GM10266 (cell line): ENCODE results near the gene VSIG4.
"Not testable (repeated sequence)": the region's sequence is repeated elsewhere in the genome, so short reads cannot be mapped to it uniquely, and the experiment has no call there.

Experiments used
- DNase-seq: peaks from one replicate; pipeline ENCODE4 v3.0.0; 2012; ENCODE audit errors: extremely low spot score
- CTCF ChIP-seq: IDR thresholded peaks from 2 replicates; pipeline ENCODE4 v1.5.1; 2012; ENCODE audit warnings: mild to moderate bottlenecking, low read depth; ENCODE audit not compliant: control insufficient read depth, insufficient read depth; ENCODE audit errors: missing control alignments

The VSIG4 gene

GRCh38 chrX:65990702-65991101 lies 49.2 kb downstream of the VSIG4 start:
- no peak for TF ChIP-seq CTCF

GRCh38 chrX:65987811-65988210 lies 52.1 kb downstream of the VSIG4 start:
- no peak for DNase-seq
- no peak for TF ChIP-seq CTCF

More at GRCh38 chrX:65990702-65991101, 49.2 kb downstream of the VSIG4 start:
- DNase-seq: no peak

DNA sequence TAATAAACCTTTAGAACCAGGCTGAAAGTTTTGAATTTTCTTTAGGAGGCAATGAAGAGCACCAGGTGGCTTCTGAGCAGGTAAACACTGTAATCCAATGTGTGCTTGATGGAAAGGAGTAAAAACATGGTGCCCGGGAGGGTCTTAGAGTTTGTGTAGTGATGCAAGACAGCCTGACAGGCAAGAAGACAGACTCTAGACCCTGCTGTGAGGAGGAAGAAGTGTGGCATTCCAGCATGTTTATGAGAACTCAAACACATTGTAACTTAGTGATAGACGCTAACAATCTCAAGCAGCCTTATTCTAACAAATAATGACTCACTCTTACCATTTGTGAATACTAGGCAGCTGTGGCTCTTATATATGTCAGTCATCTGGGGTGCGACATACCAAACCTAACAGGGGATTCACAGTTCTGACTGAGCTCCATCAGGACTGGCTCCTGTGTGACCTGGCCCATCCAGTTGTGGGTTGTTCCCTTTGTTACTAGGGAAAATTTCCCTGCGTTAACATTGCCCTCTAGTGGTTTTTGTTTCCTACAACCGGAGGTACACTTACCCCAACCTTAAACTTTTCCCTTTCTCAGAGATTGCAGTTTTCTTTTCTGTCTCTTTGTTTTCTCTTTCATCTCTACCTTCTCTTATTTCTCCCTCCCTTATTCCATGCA lies 53.8 kb downstream of the VSIG4 start:
- peak; percentile 40 for TF ChIP-seq CTCF
- DNase-seq: peak; percentile 25

GRCh38 chrX:65985211-65985610 lies 54.7 kb downstream of the VSIG4 start:
- no peak for TF ChIP-seq CTCF

GRCh38 chrX:65977161-65977560 lies 62.7 kb downstream of the VSIG4 start:
- not testable (repeated sequence) for DNase-seq

More at GRCh38 chrX:65985211-65985610, 54.7 kb downstream of the VSIG4 start:
- no peak for DNase-seq

DNA sequence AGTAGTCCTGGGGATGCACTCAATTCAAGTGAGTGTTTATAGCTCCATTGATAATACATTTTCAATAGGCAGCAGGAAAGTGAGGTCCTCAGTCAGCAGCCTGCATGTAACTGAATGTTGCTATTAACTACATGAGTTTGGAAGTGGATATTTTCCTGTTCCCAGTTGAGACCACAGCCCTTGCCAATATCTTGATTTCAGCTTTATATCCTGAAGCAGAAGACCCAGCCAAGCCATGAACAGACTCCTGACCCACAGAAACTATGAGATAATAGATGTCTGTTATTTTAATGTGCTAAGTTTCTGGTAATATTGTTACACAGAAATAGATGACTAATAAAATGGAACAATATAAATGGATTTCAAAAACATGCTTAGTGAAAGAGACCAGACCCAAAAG lies 63.7 kb downstream of the VSIG4 start:
- no peak for TF ChIP-seq CTCF
- no peak for DNase-seq

DNA sequence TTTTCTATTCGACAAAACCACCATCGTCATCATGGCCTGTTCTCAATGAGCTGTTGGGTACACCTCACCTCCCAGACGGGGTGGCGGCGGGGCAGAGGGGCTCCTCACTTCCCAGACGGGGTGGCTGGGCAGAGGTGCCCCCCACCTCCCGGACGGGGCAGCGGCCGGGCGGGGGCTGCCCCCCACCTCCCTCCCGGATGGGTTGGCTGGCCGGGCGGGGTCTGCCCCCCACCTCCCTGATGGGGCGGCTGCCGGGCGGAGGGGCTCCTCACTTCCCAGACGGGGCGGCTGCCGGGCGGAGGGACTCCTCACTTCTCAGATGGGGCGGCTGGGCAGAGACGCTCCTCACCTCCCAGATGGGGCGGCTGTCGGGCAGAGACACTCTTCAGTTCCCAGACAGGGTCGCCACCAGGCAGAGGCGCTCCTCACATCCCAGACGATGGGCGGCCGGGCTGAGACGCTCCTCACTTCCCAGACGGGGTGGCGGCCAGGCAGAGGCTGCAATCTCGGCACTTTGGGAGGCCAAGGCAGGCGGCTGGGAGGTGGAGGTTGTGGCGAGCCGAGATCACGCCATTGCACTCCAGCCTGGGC lies 64.6 kb downstream of the VSIG4 start:
- DNase-seq: not testable (repeated sequence)
